Endometrial microvascular endothelial cells (primary cell): ENCODE data around the gene TYR. TPM values are rescaled to one million over a fixed set of nuclear protein-coding genes. Genes with fewer than 3 reads are reported as not detected.
"Not testable (repeated sequence)": the region's sequence is repeated elsewhere in the genome, so short reads cannot be mapped to it uniquely, and the experiment has no call there.

ENCODE experiments used
- in situ Hi-C: cut with HindIII; loops from 2 replicates; pipeline ENCODE4 v1.10.0; 2017; ENCODE audit warnings: low sequenced_read_pairs, low pct_unique_long_range_greater_than_20kb; ENCODE audit errors: inconsistent ontology term
- total RNA-seq: library from RNA; depleted of rRNA; stranded (reverse); fragments of >200 nt; gene quantifications from one replicate; pipeline ENCODE4 v1.2.3, GENCODE V29; 2015; ENCODE audit errors: inconsistent ontology term

TYR gene
- total RNA-seq = not detected

DNA sequence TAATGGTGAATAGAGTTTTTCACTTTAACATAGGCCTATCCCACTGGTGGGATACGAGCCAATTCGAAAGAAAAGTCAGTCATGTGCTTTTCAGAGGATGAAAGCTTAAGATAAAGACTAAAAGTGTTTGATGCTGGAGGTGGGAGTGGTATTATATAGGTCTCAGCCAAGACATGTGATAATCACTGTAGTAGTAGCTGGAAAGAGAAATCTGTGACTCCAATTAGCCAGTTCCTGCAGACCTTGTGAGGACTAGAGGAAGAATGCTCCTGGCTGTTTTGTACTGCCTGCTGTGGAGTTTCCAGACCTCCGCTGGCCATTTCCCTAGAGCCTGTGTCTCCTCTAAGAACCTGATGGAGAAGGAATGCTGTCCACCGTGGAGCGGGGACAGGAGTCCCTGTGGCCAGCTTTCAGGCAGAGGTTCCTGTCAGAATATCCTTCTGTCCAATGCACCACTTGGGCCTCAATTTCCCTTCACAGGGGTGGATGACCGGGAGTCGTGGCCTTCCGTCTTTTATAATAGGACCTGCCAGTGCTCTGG is at the start of gene TYR:
Gene TYR, plus strand, starts transcription at position 185 of the 541 bp plus-strand sequence. Its CDS starts 79 bp downstream, at position 264.
- in situ Hi-C loops = no loop called here

DNA sequence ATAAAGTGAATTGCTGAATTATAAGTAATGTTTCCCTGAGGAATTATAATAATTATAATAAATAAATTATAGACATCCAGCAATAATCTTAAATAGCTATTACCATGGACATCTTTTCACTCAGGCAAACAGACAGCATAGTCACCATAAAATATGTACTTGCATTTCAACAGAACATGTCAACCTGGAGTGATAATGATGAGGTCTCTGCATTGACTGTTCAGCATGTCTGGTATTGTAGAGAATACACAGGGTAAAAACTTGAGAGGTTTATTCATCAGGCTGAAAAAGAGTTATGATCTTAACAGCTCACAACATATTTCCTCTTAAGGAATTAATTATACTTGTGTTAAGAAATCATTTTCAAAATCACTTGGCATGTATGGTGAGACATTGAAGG is 41.1 kb upstream of the TYR start:
- in situ Hi-C loops = no loop called here

DNA sequence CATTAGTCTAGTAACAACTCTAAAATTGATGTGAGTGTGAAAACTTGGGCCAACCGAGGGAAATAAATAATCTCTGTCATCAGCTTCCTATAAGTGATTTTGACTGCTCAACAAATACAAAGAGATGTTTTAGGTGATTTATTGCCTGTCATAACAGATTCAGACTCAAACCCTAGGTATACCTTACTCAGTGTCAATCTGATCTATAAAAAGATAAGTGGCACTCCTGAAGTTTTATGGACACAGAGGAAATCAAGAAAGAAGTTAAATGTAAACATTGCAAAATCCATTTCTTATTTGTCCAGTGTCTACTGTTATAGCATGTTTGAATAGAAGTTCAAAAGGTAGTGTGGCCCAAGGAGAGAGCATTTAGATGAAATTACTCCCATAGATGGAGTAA is 30.4 kb upstream of the TYR start:
- in situ Hi-C loops = no loop called here

- in situ Hi-C loops = no loop called here
Observed at GRCh38 chr11:89159974-89160373, 17.7 kb upstream of the TYR start.

GRCh38 chr11:89161949-89162348 is 15.7 kb upstream of the TYR start:
- in situ Hi-C loops = no loop called here

DNA sequence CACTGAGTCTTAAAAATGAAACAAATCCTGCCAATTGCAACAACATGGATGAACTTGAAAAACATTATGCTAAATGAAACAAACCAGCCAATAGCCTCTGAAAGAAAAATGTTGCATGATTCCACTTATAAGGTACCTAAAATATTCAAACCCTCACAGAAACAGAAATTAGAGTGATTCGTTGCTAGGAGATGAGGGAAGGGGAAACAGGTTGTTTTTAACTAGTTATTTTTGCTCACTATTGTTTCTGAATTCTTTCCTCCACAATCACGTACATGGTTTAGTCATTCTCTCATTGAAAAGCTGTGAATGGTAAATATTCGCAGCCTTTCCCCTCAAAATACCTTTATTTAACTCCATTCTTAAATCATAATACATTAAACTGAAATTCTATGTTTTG is 14.0 kb upstream of the TYR start:
- in situ Hi-C loops = no loop called here

GRCh38 chr11:89168396-89168795 is 9.3 kb upstream of the TYR start:
- in situ Hi-C loops = no loop called here

GRCh38 chr11:89175796-89176195 is 1.9 kb upstream of the TYR start:
- in situ Hi-C loops = no loop called here

DNA sequence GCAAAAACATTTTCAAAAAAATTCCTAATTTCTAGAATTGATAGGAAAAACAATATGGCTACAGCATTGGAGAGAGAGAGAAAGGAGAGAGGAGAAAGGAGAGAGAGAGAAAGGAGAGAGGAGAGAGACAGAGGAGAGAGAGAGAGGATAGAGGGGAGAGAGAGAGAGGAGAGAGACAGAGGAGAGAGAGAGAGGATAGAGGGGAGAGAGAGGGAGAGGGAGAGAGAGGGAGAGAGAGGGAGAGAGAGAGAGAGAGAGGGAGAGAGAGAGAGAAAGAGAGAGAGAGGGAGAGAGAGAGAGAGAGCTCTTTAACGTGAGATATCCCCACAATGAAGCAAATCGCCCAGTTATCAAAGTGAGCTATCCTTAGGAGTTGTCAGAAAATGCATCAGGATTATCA is 737 bp upstream of the TYR start:
- in situ Hi-C loops = no loop called here

- in situ Hi-C loops = no loop called here
Observed at GRCh38 chr11:89181111-89181510, 3.4 kb downstream of the TYR start.

GRCh38 chr11:89182773-89183518 is 5.3 kb downstream of the TYR start:
- in situ Hi-C loops = no loop called here

- in situ Hi-C loops = no loop called here
Observed at GRCh38 chr11:89184021-89184420, 6.3 kb downstream of the TYR start.

DNA sequence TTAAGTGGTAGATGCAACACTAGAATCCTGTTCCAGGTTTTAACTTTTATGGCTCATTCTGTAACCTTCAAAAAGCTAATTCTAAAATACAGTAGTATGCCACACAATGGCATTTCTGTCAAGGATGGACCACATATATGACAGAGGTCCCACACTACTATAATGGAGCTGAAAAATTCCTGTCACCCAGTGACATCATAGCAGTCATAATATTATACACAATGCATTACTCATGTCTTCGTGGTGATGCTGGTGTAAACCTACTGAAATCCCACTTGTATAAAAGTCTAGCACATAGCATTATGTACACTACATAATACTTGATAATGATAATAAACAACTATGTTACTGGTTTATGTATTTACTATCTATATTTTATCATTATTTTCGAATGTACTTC is 12.1 kb downstream of the TYR start:
- in situ Hi-C loops = no loop called here

DNA sequence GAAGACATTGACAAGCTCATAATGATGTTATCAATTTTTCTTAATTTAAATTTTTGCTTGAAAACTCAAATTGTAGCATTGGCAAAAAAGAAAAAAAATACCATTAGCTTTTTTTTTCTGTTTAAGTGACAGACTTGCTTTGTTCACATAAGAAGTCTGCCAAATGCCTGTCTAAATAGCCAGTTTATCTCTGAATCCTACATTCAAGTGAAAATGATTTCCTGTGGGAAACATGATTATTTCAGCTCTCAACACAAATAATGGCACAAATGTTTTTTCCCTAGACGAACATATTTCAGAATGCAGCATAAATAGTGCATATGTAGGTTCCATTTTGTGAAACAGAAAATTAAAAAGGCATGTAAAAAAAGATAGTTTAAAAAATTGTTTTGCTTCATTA is 23.5 kb downstream of the TYR start:
- in situ Hi-C loops = no loop called here

DNA sequence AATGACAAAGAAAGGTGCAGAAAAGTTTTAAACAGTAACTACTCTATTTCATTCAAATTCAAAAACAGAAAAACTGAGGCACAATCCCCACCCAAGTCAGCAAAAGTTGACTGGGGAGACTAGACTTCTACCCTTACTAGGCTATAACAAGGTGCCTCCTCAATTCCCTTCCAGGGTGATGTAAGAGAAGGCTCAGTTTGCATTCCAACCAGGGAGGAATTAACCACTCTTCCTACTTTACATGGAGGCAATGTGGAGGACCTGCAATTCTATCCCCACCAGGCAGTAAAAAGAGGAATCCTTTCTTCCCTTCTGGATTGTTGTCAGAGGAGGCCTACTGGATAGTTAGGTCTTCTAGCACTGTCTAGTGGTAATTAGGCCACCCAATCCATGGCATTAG is 26.1 kb downstream of the TYR start:
- in situ Hi-C loops = no loop called here

DNA sequence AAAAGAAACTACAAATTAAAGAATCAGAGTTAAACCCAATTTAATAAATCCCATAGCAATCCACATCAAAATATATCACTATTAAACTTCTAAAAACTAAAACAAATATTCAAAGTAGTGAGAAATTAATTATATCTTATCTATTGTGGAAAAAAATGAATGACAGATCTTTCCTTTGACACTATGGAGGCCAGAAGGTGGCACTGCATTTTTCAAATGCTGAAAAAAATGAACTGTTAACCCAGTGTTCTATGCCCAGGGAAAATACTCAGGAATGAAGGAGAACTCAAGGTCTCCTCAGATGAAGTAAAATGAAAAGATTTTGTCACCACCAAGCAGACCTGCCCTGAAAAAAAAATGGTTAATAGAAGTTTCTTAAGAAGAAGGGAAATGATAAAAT is 27.7 kb downstream of the TYR start:
- in situ Hi-C loops = no loop called here

DNA sequence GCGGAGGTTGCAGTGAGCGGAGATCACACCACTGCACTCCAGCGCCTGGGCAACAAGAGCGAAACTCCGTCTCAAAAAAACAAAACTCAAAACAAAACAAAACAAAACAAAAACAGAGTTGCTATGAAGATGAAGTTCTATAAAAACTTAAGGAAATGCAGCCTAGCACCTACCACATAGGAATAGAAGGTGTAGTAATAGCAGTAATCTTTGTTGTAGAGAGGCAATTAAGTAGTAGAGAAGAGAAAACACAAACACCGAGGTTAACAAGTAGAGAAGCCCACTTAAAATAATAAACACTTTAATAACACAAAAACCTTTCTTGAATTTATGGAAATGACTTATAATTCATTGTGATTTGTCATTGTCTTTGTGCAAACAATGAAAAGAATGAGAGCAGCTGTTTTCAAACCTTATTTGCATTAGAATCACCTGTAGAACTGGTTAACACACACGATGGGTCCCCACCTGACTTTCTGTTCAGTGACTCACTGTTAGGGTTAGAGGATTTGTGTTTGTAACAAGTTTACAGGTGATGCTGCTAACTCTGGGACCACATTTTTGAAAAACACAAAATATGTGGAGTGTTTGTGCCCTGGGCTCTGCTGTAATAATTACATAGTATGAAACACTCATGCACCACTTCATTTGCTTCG is 43.1 kb downstream of the TYR start:
- in situ Hi-C loops = no loop called here

- in situ Hi-C loops = no loop called here
Observed at GRCh38 chr11:89235083-89235482, 57.4 kb downstream of the TYR start.

DNA sequence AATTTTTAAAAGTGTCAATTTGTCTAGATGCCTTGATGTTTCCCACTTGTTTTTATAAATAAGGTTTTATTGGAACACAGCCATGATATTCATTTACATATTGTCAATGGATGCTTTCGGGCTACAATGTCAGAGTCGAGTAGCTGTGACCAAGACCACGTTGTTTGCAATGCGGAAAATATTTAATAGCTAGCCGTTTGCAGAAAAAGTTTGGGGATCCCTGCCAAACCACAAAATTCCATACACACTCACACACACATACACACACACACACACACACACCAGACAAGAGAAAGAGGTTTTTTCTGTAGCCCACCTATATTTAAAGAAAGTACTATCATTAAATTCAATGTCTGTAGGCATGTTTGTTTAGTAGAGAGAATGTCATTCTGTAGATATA is 58.3 kb downstream of the TYR start:
- in situ Hi-C loops = no loop called here

- in situ Hi-C loops = not testable (repeated sequence)
Observed at GRCh38 chr11:89247007-89247406, 69.3 kb downstream of the TYR start.
